ENCODE data around the gene FRY. TPM values are rescaled to one million over a fixed set of nuclear protein-coding genes. Genes with fewer than 3 reads are reported as not detected.
"Not testable (repeated sequence)": the region's sequence is repeated elsewhere in the genome, so short reads cannot be mapped to it uniquely, and the experiment has no call there.

FRY gene
- total and polyA plus RNA-seq, 10 donors, result 0.80 to 30.0 (median 23.5) TPM

DNA sequence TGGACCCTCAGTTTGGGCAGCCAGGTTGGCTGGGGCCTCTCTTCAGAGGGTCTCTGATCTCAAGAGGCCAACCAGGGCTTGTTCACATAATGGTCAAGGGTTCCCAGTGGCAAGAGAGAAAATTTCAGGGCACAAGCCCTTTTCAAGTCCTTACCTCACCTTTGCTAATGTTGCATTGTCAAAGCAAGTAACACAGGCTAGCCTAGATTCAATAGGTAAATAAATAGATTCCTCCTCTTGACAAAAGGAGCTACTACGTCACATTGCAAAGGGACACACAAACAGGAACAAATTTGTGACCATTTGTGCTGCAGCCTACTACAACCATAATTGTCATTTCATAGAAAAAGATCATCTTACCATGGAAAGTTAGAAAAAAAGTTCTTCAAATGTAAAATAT lies 33.9 kb upstream of the FRY start:
- no peak for DNase-seq
- Histone ChIP-seq H3K4me1 (peaks cover 0 to 22% (median 8%) of the 10 kb centered on the region in 6 donors), H3K4me3 (no peak overlapping the region), H3K27ac (no peak overlapping the region), H3K9me3 (peaks cover 0 to 9% (median 2%) of the 10 kb centered on the region in 8 donors), H3K36me3 (no peaks in the 10 kb centered on the region), H3K27me3 (replicated peaks in 1 of 7) (no peaks in the 10 kb centered on the region)
- WGBS, 5 donors, result 74 to 95% (median 82%) methylated on average over 1 of the region's 1 CpG
- TF ChIP-seq, protein P1, sequence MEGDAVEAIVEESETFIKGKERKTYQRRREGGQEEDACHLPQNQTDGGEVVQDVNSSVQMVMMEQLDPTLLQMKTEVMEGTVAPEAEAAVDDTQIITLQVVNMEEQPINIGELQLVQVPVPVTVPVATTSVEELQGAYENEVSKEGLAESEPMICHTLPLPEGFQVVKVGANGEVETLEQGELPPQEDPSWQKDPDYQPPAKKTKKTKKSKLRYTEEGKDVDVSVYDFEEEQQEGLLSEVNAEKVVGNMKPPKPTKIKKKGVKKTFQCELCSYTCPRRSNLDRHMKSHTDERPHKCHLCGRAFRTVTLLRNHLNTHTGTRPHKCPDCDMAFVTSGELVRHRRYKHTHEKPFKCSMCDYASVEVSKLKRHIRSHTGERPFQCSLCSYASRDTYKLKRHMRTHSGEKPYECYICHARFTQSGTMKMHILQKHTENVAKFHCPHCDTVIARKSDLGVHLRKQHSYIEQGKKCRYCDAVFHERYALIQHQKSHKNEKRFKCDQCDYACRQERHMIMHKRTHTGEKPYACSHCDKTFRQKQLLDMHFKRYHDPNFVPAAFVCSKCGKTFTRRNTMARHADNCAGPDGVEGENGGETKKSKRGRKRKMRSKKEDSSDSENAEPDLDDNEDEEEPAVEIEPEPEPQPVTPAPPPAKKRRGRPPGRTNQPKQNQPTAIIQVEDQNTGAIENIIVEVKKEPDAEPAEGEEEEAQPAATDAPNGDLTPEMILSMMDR (IDR thresholded peaks at IDR 0.05 in 8 of 11, conservative IDR thresholded peaks at IDR 0.05 in 3 of 11), result no peak
- TF ChIP-seq POLR2AphosphoS5 (IDR thresholded peaks at IDR 0.05) (no peak), POLR2A (IDR thresholded peaks at IDR 0.05) (no peak)
- intact Hi-C loops (cut with DNase I; ENCODE audit: low total_unique reads), result no loop called here

DNA sequence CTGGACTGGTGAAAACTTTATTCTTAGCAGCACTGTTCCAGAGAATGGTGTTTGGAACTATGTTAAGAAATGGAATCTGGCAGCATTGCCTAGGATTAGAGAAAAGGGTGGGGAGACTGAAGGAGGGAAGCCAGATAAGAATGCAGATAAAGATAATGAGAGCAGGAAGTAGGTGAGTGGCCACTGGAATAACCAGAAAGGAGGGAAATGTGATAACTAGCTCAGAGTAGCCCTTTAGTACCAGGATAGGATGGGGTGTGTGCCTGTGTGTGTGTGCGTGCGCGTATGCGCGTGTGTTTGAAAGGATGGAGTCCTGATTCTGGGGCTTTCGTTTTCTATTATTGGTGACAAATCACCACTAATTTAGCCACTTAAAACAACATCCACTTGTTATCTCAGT lies 33.4 kb upstream of the FRY start:
- Histone ChIP-seq H3K4me3 (no peak overlapping the region), H3K9me3 (peaks cover 0 to 9% (median 2%) of the 10 kb centered on the region in 8 donors), H3K36me3 (no peaks in the 10 kb centered on the region), H3K27ac (peak overlapping the region in 1 of 8 donors; percentile 53), H3K4me1 (peaks cover 0 to 22% (median 8%) of the 10 kb centered on the region in 6 donors), H3K27me3 (replicated peaks in 1 of 7) (no peaks in the 10 kb centered on the region)
- WGBS, 5 donors, result 63 to 86% (median 82%) methylated on average over 6 of the region's 6 CpGs
- no peak for DNase-seq
- TF ChIP-seq POLR2A (IDR thresholded peaks at IDR 0.05) (no peak), POLR2AphosphoS5 (IDR thresholded peaks at IDR 0.05) (no peak)
- TF ChIP-seq, protein P1 (IDR thresholded peaks at IDR 0.05 in 8 of 11, conservative IDR thresholded peaks at IDR 0.05 in 3 of 11), result no peak
- intact Hi-C loops (cut with DNase I; ENCODE audit: low total_unique reads), result no loop called here

DNA sequence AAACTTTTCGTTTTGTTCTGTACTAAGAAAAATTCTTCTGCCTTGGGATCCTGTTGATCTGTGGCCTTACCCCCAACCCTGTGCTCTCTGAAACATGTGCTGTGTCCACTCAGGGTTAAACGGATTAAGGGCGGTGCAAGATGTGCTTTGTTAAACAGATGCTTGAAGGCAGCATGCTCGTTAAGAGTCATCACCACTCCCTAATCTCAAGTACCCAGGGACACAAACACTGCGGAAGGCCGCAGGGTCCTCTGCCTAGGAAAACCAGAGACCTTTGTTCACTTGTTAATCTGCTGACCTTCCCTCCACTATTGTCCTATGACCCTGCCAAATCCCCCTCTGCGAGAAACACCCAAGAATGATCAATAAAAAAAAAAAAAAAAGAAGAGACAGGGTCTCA lies 30.8 kb upstream of the FRY start:
- peak overlapping the region in 5 of 8 donors; percentile 20 to 65 (median 45) for H3K27ac ChIP-seq
- DNase-seq; intact Hi-C loops (cut with DNase I; ENCODE audit: low total_unique reads); H3K36me3 ChIP-seq; H3K4me3 ChIP-seq; H3K27me3 ChIP-seq (replicated peaks in 1 of 7); H3K9me3 ChIP-seq: not testable (repeated sequence)
- peaks cover 0 to 25% (median 8%) of the 10 kb centered on the region in 6 donors for H3K4me1 ChIP-seq
- WGBS, 5 donors, result 18 to 53% (median 29%) methylated on average over 1 to 4 of the region's 7 CpGs

DNA sequence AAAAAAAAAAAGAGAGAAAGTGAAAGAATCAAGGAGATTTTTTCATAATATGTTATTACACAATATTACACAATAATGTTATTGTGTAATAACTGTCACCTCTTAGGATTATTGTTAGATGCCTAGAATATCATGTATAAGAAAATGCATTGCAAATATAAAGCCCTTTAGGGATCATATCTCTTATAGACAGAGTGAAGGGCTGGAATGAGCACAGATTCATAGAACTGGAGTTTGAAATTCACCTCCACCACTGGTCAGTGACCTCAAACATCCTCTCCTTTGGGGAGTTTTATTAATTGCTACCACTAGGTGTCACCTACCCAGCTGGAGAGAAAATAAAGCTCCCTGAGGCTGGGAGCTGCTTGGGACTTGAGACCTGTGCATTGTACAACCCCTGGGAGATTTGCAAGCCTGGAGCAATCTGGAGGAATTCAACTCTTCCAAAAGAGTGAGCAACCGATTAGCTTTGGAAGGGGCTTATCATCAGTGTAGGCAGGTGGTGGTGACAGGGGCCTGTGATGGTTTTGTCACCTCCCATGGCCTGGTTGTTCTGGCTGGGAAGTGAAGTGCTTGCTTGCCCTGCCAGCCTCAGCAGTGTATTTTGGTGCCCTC lies 30.3 kb upstream of the FRY start:
- peaks cover 0 to 25% (median 8%) of the 10 kb centered on the region in 6 donors for H3K4me1 ChIP-seq
- H3K36me3 ChIP-seq, result no peaks in the 10 kb centered on the region
- H3K27ac ChIP-seq, result peak overlapping the region in 6 of 8 donors; percentile 15 to 65 (median 39)
- intact Hi-C loops (cut with DNase I; ENCODE audit: low total_unique reads), result no loop called here
- 44 to 86% (median 66%) methylated on average over 1 of the region's 1 CpG for WGBS, 5 donors
- DNase-seq, result no peak
- H3K9me3 ChIP-seq, result no peaks in the 10 kb centered on the region
- TF ChIP-seq, protein P1 (IDR thresholded peaks at IDR 0.05 in 8 of 11, conservative IDR thresholded peaks at IDR 0.05 in 3 of 11), result peak in 10 of 11 experiments; percentile 27 to 68 (median 63)
- TF ChIP-seq POLR2A (IDR thresholded peaks at IDR 0.05), result no peak
- no peak overlapping the region for H3K4me3 ChIP-seq
- H3K27me3 ChIP-seq (replicated peaks in 1 of 7), result no peaks in the 10 kb centered on the region
